Esophagus muscularis mucosa (tissue), 3 donors: Measurements from ENCODE around the gene MCF2L.

ENCODE experiments used
- POLR2A ChIP-seq: fragments of 450-650 bp; IDR thresholded peaks from one replicate; pipeline ENCODE4 v1.6.1; 2017; ENCODE audit warnings: antibody characterized with exemption, moderate library complexity, mild to moderate bottlenecking, low read depth
- POLR2AphosphoS5 ChIP-seq, 2 donors: sonication (generic); formaldehyde crosslinking; IDR thresholded peaks; one replicate each; pipeline ENCODE4 v1.6.1; 2017; ENCODE audit warnings: antibody characterized with exemption in 2 of 2
- TF ChIP-seq, protein P1 (sequence below), 3 experiments: fragments of 200-600 bp in 2 of 3; fragments of 450-650 bp in 1 of 3; sonication (generic) in 2 of 3; IDR thresholded peaks; one replicate each; pipeline ENCODE4 v1.5.1; 2017 to 2019; ENCODE audit warnings: antibody characterized with exemption in 3 of 3, mild to moderate bottlenecking in 2 of 3, moderate library complexity in 1 of 3

DNA sequence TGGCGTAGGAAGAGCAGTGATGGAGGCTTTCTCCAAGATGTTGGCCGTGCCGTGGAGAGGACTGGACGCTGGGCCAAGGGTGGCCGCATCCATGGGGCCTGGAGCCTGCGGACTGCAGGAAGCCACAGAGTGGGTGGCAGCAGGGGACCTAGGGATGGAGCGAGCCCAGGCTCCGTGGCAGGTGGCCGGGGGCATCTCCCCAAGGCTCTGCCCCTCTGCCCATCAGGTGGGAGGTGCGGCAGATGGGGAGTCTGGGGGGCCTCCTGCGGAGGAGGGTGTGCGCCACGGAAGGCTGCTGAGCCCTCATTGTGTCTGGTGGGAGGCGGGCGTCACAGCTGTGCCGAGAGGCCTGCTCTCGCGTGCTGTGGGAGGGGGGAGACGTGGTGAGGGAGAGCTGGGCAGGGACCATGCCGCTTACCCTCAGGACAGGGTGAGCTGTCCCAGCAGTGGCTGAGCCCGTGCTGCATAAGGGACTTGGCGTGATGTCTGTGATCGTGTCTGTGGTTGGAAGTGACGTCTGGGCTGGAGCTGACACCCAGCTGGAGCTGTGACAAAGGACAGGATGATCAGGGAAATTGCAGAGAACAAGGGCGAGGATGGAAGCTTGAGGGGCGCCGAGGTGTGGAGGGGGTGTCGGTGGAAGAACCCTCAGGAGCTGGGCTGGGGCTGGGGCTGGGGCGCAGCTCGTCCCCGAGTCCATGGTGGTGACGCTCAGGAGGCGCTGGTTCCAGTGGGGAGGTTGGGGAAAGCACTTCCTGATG lies 13.4 kb downstream of the MCF2L start:
- TF ChIP-seq, protein P1, sequence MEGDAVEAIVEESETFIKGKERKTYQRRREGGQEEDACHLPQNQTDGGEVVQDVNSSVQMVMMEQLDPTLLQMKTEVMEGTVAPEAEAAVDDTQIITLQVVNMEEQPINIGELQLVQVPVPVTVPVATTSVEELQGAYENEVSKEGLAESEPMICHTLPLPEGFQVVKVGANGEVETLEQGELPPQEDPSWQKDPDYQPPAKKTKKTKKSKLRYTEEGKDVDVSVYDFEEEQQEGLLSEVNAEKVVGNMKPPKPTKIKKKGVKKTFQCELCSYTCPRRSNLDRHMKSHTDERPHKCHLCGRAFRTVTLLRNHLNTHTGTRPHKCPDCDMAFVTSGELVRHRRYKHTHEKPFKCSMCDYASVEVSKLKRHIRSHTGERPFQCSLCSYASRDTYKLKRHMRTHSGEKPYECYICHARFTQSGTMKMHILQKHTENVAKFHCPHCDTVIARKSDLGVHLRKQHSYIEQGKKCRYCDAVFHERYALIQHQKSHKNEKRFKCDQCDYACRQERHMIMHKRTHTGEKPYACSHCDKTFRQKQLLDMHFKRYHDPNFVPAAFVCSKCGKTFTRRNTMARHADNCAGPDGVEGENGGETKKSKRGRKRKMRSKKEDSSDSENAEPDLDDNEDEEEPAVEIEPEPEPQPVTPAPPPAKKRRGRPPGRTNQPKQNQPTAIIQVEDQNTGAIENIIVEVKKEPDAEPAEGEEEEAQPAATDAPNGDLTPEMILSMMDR (IDR thresholded peaks at IDR 0.05) = no peak
- no peak for TF ChIP-seq POLR2A
- no peak for TF ChIP-seq POLR2AphosphoS5 (IDR thresholded peaks at IDR 0.05)
